DMS153 treated with DMSO at 0.1 percent for 48 hours (cell line): ENCODE measurements around the gene LMBR1.

ENCODE experiments used
- DNase-seq: peaks from one replicate; lab custom pipeline; 2025; ENCODE audit not compliant: unreplicated experiment; lab: John Stamatoyannopoulos, UW

The LMBR1 gene

DNA sequence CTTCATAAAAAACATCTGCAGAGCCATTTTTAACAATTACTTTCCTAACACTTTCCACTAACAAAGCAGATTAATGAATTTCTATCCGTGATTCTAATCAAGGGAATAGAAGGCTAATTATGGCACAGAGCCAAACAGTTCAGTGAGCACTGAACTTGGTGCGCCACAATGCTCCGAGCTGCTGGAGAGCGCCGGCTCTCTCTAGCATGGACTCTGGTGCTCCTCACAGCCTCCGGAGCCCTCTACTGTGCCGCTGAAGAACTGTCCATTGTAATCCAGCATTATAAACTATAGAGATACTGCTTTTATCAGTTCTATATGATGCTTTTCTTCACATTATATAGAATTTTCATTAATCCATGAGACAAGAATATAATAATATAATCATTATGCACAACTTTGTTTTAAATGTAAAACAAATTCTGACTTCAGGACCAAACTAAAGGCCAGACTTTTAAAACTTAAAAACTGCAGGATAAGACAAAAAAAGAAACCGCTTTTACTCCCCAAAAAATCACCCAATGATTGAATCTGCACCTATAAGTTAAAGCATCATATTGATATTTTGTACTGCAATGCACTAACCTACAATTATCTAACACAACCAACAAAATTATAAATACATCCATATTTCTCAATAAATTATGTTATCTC is 128.8 kb downstream of the LMBR1 start:
- DNase-seq, result peak; percentile 73

GRCh38 chr7:156759579-156760202 is 133.3 kb downstream of the LMBR1 start:
- no peak for DNase-seq

GRCh38 chr7:156759143-156759542 is 133.8 kb downstream of the LMBR1 start:
- DNase-seq, result no peak

DNA sequence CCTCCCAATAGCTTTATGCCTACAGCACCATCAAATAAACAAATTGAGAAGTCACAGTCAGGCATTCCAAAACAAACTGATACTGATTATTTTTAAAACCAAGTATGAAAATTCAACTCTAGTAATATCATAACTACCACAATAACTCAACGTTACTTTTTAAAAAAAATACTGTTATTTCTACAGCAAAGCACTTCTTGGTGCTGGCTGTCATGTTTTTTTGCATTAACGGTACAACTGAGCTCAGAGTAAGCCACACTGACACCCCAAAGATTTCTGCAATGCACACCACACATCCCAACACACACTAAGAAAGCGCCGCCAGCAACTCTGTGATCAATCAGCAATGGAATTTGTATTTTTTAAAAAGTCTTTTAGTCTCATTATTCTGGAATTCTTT is 138.8 kb downstream of the LMBR1 start:
- no peak for DNase-seq

DNA sequence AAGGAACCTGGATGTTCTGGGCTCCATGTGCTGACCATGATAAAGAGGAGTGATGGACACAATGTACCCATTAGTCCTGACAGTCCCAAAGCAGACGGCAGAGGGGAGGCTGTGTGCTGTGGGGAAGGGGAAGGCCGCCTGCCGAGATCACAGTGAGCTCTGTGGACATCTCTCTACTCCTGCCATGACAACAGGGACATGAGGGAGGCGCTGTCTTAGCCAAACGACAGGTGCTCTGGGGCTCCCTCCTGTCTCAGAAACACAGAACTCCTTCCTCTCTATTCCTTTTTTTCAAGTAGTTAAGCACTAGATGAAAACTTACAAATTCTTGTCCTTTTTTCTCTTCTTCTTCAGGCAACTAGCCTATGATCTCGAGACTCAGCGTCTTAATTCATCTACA is 139.4 kb downstream of the LMBR1 start:
- DNase-seq, result no peak

GRCh38 chr7:156753229-156753560 is 139.8 kb downstream of the LMBR1 start:
- no peak for DNase-seq

GRCh38 chr7:156752367-156753228 is 140.4 kb downstream of the LMBR1 start:
- no peak for DNase-seq

DNA sequence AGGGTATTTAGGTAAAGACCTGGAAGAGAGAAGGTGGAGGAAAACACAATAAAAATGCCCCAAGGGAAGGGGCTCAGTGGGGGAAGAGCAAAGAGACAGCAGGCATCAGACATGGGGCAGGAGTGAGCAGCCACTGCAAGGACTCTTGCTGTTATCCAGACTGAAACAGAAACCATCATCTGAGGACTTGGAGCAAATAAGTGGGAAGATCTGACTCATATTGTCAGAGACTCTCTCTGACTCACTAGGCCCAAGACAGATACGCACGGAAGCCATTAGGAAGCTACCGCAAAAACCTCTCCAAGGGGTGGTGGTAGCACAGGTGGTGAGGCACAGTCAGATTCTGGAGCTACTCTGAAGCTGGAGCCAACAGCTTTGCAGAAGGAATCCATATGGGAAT is 141.7 kb downstream of the LMBR1 start:
- no peak for DNase-seq

- no peak for DNase-seq
Observed at GRCh38 chr7:156747718-156748117, 145.3 kb downstream of the LMBR1 start.

- no peak for DNase-seq
Observed at GRCh38 chr7:156746891-156747290, 146.1 kb downstream of the LMBR1 start.

- no peak for DNase-seq
Observed at GRCh38 chr7:156739596-156739995, 153.4 kb downstream of the LMBR1 start.

DNA sequence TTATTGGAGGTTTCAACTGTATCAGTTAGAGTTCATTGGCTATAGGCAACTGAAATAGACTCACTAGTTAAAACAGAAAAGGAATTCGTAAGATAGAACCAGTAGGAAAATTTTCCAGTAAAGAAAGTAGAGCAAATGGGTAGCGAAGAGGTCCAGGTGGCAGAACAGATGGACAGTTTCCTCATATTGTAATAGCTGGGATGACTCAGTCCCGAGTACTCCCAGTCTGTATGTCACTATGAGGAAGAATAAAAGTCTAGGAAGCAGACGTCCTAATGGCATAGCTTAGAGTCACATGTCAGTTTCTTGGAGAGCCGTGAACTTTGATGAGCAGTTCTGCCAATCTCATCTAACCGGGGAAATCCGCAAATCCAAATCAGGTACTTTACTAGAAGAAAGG is 157.1 kb downstream of the LMBR1 start:
- no peak for DNase-seq

- DNase-seq, result no peak
Observed at GRCh38 chr7:156733638-156734037, 159.3 kb downstream of the LMBR1 start.

- no peak for DNase-seq
Observed at GRCh38 chr7:156732091-156732625, 160.8 kb downstream of the LMBR1 start.

DNA sequence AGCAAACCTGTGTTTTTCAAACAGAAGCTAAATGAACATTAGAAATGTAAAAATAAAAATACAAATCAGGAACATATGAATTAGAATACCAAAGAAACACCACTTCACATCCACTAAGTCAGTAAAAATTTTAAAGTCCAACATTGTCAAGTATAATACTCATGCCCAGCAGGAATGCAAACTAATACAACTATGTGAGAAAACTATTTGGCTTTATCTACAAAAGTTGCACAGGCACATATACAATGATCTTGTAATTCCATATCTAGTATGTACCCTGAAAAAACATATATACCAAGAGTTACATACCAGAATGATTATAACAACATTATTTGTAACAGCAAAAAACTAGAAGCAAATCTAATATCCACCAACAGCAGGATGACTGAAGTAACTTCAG is 161.3 kb downstream of the LMBR1 start:
- DNase-seq, result no peak

DNA sequence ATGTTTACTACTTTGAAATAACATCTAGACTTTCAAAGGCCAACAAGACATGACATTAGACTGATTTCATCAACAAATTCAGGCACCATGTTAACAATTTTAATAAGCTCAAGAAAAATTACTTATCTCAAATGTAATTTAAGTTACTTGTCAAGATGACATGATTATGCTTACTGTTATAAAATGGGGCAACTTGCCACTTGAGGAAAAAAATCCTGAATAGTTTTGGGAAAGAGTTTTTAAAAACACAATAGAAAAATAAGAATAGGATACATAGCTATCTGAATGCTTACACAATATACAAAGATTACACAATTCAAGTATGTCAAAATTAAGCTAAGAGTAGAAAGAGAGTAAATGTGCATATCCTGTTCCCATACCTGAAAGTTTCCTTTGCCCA is 167.0 kb downstream of the LMBR1 start:
- no peak for DNase-seq

- no peak for DNase-seq
Observed at GRCh38 chr7:156725073-156725472, 167.9 kb downstream of the LMBR1 start.

DNA sequence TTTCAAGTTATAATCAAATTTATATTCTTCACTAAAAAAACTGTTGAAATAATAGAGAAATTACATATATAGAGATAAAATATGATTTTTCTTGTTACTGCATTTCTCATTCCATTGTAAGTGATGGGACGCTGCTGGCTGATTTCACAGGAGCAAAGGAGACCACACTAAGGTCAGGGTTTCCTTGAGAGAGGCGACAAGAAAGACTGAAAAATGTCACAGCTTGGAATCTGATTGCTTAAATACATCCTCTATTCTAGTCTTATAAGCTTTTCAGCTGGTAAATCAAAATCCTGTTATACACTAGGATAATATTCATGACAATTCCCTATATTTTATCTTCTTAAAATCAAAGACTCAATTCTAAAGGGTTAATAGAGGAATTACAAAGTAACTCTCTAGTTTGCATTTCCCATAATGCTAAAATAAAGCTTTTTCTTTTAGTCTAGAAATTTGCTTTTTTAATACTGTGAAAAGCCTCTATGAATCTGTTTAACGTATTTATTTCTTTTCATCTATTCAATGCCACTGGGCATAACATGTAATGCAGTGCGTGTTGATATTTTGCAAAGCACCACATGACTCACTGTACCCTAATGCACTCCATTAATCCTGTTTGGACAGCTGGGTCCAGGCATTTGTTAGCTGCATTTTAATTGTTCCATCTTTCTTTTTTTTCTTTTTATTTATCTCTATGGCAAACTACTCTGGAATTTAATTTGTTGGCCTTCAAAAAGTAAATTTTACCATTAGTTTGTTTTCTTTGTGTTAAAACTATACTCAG is 170.7 kb downstream of the LMBR1 start:
- peak; percentile 10 for DNase-seq

DNA sequence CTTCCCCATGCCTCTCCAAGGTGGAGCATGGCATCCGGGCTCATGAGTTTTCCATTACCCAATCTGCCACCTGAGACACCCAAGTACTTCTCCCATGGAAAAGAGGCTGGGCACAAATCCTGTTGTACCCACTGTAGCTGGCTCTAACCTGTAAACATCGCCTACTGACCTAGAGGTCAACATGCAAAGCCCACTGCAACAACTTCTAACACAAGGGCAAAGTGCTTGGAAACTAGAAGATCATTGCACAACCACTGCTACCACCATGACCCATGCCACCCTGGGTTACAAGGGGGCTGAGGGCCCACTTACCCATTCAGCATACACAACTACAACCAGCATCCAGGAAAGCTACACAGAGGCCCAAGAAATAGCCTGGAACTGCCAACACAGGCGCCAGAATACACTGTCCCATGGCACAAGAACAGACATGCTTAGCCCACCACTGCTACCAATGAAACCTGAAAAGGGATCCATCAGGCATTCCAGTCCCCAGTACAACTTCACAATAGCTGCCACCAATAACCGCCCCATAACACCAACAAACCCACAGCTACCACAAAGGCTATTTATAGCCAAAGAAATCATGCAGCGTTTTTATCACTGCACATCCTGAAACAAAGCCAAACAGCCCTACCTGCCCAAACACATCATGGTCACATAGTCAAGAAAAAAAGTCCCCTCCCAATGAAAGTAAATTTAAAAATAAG is 189.1 kb downstream of the LMBR1 start:
- DNase-seq, result no peak

DNA sequence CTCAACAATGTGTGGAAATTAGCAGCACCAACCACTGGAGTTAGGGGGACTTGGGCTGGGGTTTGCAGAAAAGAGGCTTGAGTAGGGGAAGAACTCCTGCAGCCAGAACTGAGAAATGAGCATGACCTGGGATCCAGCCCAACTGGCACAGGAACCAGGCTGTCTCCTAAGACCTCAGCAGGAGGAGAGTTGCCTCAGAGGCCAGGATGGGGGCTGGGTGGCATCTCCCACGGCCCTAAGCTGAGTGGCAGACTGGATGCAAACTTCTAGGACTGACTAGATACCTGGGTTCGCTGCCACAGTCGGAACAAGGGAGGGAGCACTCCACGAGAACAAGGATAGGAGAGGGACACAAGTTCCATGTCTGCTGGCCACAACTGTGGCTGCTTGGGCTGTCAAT is 189.8 kb downstream of the LMBR1 start:
- DNase-seq, result no peak

- no peak for DNase-seq
Observed at GRCh38 chr7:156702399-156702798, 190.6 kb downstream of the LMBR1 start.
